ENCODE data around the gene SLC41A3.

GRCh38 chr3:126085276-126085675 is 1.4 kb upstream of the SLC41A3 start:
- TF ChIP-seq EZH2 (IDR thresholded peaks at IDR 0.05; ENCODE audit: low read length, missing control alignments) (no peak), CTCF (conservative IDR thresholded peaks at IDR 0.05 in 1 of 2, IDR thresholded peaks at IDR 0.05 in 1 of 2; ENCODE audit: low read depth in 1 of 2, low read length in 2 of 2) (no peak)
